Stimulated activated CD4-positive, alpha-beta T cell treated with anti-CD3 and anti-CD28 coated beads, Interleukin-15, amount 100 ng/mL, for 24 hours (primary cell): Measurements from ENCODE around the gene MINAR1.
A peak's percentile ranks its signal among the peaks of the same experiment; 100 is the strongest.
"Not testable (repeated sequence)": the region's sequence is repeated elsewhere in the genome, so short reads cannot be mapped to it uniquely, and the experiment has no call there.

ENCODE experiments used
- DNase-seq: peaks from one replicate; pipeline ENCODE4 v3.0.0-alpha.2; 2020

The MINAR1 gene

GRCh38 chr15:79431636-79432344 lies at the start of gene MINAR1:
TSS of gene MINAR1 (plus strand) at chr15:79432336. CDS start at chr15:79456148, 23,812 bp downstream.
- DNase-seq, result peak; percentile 51

DNA sequence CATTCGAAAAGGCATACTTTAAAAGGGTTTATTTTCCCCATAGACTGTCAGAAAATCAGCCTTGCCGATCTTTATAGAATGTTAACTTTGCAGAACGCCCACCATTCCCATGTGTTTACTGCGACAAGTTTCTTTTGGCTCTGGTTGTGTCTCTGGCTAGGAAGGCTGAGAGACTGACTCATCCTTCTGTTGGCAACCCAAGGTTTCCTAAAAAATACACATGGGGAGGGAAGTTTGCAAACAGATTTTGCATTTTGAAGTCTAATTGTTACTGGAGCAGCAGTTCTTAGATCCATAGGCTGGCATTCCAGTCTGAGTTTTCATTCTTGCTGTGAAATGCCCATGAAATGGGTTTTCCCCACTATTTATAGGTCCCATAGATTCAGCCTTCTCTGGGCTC lies 37.9 kb upstream of the MINAR1 start:
- no peak for DNase-seq

- DNase-seq, result no peak
Observed at GRCh38 chr15:79396850-79397249, 35.3 kb upstream of the MINAR1 start.

DNA sequence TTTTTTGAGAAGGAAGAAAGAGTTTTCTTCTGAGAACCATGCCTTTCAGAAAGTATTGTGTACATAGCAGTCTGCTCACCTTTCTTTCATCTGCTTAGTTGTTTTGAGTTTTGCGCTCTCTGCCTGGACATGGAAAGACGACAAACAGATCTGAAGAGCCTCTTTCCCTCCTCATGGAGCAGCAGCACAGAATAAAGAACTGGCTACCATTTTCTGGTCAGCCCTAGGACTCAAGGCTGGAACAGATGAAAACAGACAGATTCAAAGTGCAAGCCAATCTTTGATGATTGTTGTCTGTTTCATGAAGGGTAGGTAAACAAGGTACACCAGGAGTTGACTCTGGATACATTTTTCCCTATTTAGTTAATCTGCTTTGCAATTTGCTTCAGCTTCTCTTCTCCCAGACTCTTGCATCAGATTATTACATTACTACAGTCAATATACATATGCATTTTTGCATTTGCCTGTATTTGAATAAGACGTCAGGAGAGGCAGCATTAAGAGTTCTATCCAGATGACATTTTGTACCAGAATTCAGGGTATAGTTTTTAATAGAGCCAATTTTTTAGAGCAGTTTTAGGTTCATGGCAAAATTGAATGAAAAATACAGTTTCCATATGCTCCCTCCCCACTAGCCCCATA lies 34.7 kb upstream of the MINAR1 start:
- DNase-seq, result no peak

GRCh38 chr15:79399606-79400005 lies 32.5 kb upstream of the MINAR1 start:
- no peak for DNase-seq

DNA sequence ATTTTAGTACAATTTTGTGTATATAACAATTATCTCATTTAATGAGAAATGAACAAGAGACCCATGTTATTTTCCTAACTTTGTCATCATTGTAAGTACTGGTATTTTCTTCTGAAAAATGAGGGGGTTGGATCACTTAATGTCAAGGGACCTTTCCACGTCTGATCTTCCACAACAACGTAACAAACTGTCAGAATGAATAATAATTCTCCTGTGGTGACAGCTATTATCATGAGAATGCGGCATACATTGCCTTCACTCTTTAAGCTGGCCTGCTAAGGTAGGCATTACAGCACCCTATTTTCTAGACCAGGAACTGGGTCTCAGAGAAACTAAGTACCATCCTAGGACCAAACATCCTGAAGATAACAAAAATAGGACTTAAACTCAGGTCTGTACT lies 31.5 kb upstream of the MINAR1 start:
- DNase-seq, result no peak

GRCh38 chr15:79401301-79401700 lies 30.8 kb upstream of the MINAR1 start:
- DNase-seq, result no peak

- no peak for DNase-seq
Observed at GRCh38 chr15:79402136-79402535, 30.0 kb upstream of the MINAR1 start.

DNA sequence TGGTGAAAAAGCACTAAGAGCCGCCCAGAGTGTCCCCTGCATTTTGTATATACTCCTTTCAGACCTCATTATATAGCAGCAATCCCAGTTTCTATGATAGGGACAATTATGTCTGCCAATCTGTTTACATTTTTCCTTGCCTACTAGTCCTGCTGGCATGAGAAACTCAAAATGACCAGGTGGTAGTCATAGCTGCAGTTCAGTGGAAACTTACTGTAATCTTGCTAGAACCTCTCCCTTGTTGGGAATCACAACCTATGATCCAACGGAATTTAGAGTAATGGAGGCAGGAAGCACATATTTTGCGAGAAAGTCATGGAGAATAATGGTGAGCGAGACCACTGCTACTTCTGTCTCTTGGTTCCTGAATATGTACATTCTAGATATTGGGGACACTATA lies 28.6 kb upstream of the MINAR1 start:
- no peak for DNase-seq

- DNase-seq, result no peak
Observed at GRCh38 chr15:79406210-79406609, 25.9 kb upstream of the MINAR1 start.

DNA sequence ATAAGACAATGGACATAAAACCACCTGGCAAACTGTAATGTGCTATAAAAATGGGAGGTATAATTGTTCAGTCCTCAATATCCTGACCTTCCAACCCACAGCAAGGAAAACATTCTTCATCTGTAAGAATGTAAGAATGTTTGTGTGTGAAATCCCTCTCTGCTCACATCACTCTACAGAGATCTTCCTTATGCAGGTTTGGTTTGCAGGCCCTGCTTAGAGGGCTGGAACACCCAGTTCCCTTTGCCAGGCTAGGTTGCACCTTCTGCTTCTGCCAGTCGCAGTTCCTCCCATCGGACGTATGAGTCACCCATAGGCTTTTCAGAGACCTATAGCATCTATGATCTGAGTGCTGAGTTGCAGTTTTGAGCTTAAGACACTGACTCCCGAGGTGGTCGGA lies 24.1 kb upstream of the MINAR1 start:
- no peak for DNase-seq

DNA sequence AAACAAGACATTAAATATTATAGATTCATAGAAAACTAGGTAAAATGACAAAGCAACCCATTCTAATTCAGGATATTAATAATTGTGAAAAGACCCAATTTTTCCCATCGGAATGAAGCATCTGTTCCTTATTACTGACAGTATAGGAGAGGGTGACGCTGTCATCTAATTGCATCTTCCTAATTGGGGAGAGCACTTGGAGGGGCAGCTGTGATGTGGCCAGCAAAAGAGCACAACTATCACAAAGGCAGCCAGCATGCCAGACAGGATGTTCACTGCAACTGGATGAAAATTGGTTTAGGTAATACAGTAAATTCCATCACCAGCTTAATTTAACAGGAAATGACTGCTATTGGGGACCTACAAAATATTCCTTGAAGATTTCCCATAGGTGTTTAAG lies 21.9 kb upstream of the MINAR1 start:
- no peak for DNase-seq

GRCh38 chr15:79412010-79412409 lies 20.1 kb upstream of the MINAR1 start:
- no peak for DNase-seq

- DNase-seq, result no peak
Observed at GRCh38 chr15:79412429-79412828, 19.7 kb upstream of the MINAR1 start.

DNA sequence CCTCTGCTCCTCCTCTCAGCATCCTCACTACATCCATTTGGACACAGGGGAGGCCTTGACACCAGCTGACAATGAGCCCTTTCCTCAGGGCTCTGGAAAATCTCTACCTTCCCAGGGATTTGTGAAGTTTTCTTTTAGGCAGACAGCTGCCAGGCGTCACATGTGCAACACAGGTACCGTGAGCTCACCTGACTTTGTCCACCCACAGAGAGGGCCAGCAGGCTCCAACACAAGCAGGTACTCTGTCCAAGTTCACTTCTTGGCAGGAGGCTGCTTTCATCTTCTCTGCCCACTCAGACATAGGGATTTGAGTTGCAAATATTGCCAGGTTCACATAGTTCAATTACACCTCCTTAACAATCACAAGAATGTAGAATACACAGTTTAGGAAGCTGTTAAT lies 15.3 kb upstream of the MINAR1 start:
- no peak for DNase-seq

- no peak for DNase-seq
Observed at GRCh38 chr15:79418693-79419279, 13.3 kb upstream of the MINAR1 start.

GRCh38 chr15:79425591-79426295 lies 6.4 kb upstream of the MINAR1 start:
- DNase-seq, result no peak

DNA sequence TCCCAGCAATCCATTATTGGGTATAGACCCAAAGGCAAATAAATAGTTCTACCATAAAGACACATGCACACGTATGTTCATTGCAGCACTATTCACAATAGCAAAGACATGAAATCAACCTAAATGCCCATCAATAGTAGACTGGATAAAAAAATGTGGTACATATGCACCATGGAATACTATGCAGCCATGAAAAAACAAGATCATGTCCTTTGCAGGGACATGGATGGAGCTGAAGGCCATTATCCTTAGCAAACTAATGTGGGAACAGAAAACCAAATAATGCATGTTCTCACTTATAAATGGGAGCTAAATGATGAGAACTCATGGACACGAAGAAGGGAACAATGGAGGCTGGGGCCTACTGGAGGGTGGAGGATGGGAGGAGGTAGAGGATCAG lies 5.2 kb upstream of the MINAR1 start:
- DNase-seq, result not testable (repeated sequence)

GRCh38 chr15:79427781-79428598 lies 4.1 kb upstream of the MINAR1 start:
- no peak for DNase-seq

DNA sequence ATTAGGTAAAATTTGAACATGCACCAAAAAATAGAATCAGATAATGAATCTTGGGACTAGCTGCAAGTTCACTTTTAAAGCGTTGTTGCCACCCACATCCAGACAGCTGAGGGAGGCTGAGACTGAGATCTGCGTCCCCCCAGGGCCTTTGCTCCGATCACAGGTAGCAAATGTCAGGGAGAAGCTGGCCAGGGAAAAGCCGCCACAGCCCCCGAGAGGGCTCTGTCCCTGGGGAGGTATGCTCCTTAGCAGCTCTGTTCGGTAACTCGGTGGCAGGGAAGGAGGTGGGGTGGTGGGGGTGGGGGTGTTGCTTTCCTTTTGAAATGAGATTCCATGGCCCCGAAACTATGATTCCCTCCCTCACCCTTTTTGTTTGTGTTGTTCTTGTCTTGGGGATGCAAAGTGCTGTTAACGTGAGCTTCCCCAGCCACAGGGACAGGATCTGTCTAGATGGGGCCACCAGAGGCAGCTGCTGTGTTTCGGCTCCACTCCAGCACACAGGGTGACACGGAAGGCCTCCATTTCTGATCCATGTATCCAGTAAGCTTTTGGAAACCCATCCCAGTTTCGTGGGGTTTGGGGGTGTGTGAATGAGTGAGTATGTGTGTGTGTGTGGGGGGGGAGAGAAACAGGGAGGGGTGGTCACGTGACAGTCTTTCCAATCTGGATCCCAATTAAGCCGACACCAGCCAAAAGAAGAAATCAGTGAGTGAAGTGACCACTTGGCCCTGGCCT lies 1.1 kb upstream of the MINAR1 start:
- no peak for DNase-seq

GRCh38 chr15:79432345-79433275 lies 474 bp downstream of the MINAR1 start:
- peak; percentile 15 for DNase-seq
